Psoas muscle (tissue), 8 donors: Measurements from ENCODE around the gene ARAP1. TPM values are rescaled to one million over a fixed set of nuclear protein-coding genes. Genes with fewer than 3 reads are reported as not detected.
A peak's percentile ranks its signal among the peaks of the same experiment; 100 is the strongest.

ENCODE experiments used
- ATAC-seq, 4 donors: fragments of 200-7000 bp; cut with Tn5 transposase; one replicate each; pipeline ENCODE4 v1.9.1; 2020; ENCODE audit warnings: moderate library complexity in 3 of 4, mild to moderate bottlenecking in 2 of 4
- DNase-seq, 2 donors: peaks; one replicate each; pipeline ENCODE4 v3.0.0-alpha.2; 2020
- H3K27ac ChIP-seq: fragments of 200-600 bp; one replicate; pipeline ENCODE4 v1.8.0; 2022
- H3K27me3 ChIP-seq, 3 donors: fragments of 200-600 bp in 1 of 3; one replicate each; pipeline versions ENCODE4 v1.6.1 to v1.8.0; 2013 to 2022; ENCODE audit warnings: low read length in 2 of 3, mild to moderate bottlenecking in 2 of 3, moderate library complexity in 1 of 3; ENCODE audit not compliant: insufficient read depth in 3 of 3
- H3K36me3 ChIP-seq, 2 donors: fragments of 200-600 bp in 1 of 2; one replicate each; pipeline versions ENCODE4 v1.6.1 to v1.8.0; 2013 to 2022; ENCODE audit warnings: low read depth in 1 of 2, mild to moderate bottlenecking in 1 of 2, moderate library complexity in 1 of 2; ENCODE audit not compliant: insufficient read depth in 1 of 2
- H3K4me1 ChIP-seq: fragments of 200-600 bp; one replicate; pipeline ENCODE4 v1.8.0; 2022
- H3K4me3 ChIP-seq: fragments of 200-600 bp; one replicate; pipeline ENCODE4 v1.8.0; 2022; ENCODE audit warnings: mild to moderate bottlenecking
- H3K9me3 ChIP-seq: fragments of 200-600 bp; one replicate; pipeline ENCODE4 v1.8.0; 2022
- WGBS, 3 donors: extraction: QIAGEN DNeasy Blood & Tissue Kit; methylation state at CpG; one replicate each; pipeline versions ENCODE4 v1.1.6 to v1.1.7; 2013; 5-methylcytosine and 5-hydroxymethylcytosine counted together
- intact Hi-C, 2 donors: fragments of 100-400 bp; cut with DNase I; formaldehyde crosslinking; loops; one replicate each; pipeline versions ENCODE4 v1.11.0 to v1.14.2; 2022
- polyA plus RNA-seq, 3 donors: library from polyadenylated mRNA; stranded (reverse); fragments of 200-250 nt; gene quantifications; one replicate each; pipeline ENCODE4 v1.2.3, GENCODE V29; 2013
- total RNA-seq, 4 donors: library from RNA; stranded (reverse); fragmentation: NEBNext Ultra II Directional in 2 of 4; extraction: Animal tissue kit (Norgen Biotek cat#: 25700) in 2 of 4; gene quantifications; one replicate each; pipeline versions ENCODE4 v1.2.1 to v1.2.4, GENCODE V29; 2021 to 2023
- TF ChIP-seq, protein P1 (sequence below): fragments of 200-600 bp; IDR thresholded peaks from one replicate; pipeline ENCODE4 v1.8.0; 2022; ENCODE audit warnings: antibody characterized with exemption
- donor health status: healthy with polysubstance abuse.
- donor health status: DM: no; HTN: no; CAD: no; lungs with moderate emphysema.
- donor health status: Bipolar disorder and iron deficiency.
- donor health status: healthy.
- donor health status: DM: yes; HTN: yes; CAD: no.
- donor health status: DM: no; HTN: no; CAD: no.
- donor health status: DM: no; HTN: no; CAD: no.
- donor health status: DM: yes; HTN: yes; CAD: no.

Gene ARAP1
- total and polyA plus RNA-seq, 7 donors, result 16.0 to 27.5 (median 18.6) TPM

DNA sequence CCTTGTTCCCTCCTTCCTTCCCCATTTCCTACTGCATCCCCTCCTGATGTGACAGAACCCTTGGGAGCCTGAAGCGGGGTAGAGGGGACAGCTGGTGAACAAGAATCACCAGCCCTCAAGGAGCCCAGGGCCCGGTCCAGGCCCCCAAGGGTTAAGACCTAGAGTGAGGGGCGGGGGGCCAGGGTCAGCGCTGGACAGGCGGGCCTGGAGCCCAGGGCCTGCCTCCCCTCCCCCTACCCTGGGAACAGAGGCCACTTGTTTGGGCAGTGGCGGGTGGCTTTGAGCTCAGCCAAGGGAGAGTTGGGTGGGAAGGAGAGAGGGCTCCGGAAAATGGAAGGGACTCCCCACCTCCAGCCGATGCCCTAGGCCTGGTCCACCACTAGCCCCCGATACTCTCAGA is 2.1 kb downstream of the ARAP1 start:
- Histone ChIP-seq H3K27ac (no peak overlapping the region), H3K4me1 (peaks cover 11% of the 10 kb centered on the region), H3K27me3 (no peaks in the 10 kb centered on the region), H3K36me3 (peaks cover 0 to 4% of the 10 kb centered on the region in 2 donors), H3K4me3 (no peak overlapping the region), H3K9me3 (no peaks in the 10 kb centered on the region)
- ATAC-seq, result no peak
- intact Hi-C loops, result no loop called here
- TF ChIP-seq, protein P1, sequence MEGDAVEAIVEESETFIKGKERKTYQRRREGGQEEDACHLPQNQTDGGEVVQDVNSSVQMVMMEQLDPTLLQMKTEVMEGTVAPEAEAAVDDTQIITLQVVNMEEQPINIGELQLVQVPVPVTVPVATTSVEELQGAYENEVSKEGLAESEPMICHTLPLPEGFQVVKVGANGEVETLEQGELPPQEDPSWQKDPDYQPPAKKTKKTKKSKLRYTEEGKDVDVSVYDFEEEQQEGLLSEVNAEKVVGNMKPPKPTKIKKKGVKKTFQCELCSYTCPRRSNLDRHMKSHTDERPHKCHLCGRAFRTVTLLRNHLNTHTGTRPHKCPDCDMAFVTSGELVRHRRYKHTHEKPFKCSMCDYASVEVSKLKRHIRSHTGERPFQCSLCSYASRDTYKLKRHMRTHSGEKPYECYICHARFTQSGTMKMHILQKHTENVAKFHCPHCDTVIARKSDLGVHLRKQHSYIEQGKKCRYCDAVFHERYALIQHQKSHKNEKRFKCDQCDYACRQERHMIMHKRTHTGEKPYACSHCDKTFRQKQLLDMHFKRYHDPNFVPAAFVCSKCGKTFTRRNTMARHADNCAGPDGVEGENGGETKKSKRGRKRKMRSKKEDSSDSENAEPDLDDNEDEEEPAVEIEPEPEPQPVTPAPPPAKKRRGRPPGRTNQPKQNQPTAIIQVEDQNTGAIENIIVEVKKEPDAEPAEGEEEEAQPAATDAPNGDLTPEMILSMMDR, result no peak
- WGBS, 3 donors, result 76 to 81% (median 78%) methylated on average over 9 of the region's 9 CpGs
- DNase-seq, result peak in 1 of 2 donors; percentile 36

DNA sequence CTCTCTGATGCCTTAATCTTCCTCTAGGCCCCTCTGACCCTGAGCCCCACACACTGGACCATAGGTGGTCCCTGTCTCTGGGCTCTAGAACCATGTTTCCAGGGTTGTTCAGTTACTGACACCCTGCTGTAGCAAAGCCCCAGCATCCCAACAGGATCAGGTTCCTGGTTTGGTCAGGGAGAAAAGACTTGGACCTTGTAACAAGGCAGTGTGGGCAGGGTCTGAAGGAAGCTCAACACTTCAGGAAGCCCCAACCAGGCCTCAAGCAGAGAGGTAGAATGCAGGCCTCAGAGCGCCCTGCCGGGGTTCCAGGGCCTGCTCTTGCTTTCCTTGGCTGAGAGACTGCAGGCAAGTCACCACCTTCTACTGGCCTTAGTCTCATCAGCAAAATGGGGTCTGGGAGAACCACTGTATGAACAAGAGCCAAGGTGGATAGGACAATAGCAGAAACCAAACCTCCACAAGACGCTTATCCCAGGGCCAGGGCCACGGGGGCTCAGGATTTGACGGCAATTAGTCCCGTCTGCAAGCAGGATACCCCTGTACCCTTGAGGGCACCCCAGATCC is 4.8 kb downstream of the ARAP1 start:
- H3K36me3 ChIP-seq, result no peaks in the 10 kb centered on the region
- H3K4me1 ChIP-seq, result peaks cover 7% of the 10 kb centered on the region
- no peak overlapping the region for H3K27ac ChIP-seq
- DNase-seq (peak in 1 of 2 donors; percentile 30), ATAC-seq (no peak)
- intact Hi-C loops, result no loop called here
- no peaks in the 10 kb centered on the region for H3K27me3 ChIP-seq
- 93 to 96% (median 94%) methylated on average over 6 of the region's 6 CpGs for WGBS, 3 donors
- TF ChIP-seq, protein P1, result no peak
- H3K4me3 ChIP-seq, result no peak overlapping the region
- no peaks in the 10 kb centered on the region for H3K9me3 ChIP-seq

DNA sequence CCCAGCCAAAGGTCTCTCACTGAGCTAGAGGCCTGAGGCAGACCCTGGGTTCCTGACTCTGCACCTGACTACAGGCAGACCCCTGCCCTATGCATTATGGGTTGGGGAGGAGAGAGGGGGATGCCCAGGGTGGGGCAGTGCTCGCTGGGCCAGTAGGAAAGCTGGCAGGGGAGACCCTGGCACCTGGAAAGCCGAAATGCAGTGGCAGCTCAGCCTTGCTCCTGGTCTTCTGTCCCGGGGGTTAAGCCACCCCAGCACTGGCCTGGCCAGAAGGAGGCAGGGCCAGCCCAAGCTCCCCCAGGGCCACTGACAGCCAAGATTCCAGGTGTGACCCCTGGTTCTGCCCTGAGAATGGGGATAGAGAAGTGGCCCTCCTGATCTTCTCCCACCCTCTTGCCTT is 5.4 kb downstream of the ARAP1 start:
- peak in 1 of 2 donors; percentile 32 for DNase-seq
- Histone ChIP-seq H3K4me3 (no peak overlapping the region), H3K27me3 (no peaks in the 10 kb centered on the region), H3K27ac (no peak overlapping the region), H3K4me1 (peaks cover 12% of the 10 kb centered on the region), H3K36me3 (no peaks in the 10 kb centered on the region), H3K9me3 (no peaks in the 10 kb centered on the region)
- no peak for ATAC-seq
- TF ChIP-seq, protein P1, result no peak
- WGBS, 3 donors, result 76 to 95% (median 82%) methylated on average over 2 to 3 of the region's 3 CpGs
- intact Hi-C loops, result no loop called here

DNA sequence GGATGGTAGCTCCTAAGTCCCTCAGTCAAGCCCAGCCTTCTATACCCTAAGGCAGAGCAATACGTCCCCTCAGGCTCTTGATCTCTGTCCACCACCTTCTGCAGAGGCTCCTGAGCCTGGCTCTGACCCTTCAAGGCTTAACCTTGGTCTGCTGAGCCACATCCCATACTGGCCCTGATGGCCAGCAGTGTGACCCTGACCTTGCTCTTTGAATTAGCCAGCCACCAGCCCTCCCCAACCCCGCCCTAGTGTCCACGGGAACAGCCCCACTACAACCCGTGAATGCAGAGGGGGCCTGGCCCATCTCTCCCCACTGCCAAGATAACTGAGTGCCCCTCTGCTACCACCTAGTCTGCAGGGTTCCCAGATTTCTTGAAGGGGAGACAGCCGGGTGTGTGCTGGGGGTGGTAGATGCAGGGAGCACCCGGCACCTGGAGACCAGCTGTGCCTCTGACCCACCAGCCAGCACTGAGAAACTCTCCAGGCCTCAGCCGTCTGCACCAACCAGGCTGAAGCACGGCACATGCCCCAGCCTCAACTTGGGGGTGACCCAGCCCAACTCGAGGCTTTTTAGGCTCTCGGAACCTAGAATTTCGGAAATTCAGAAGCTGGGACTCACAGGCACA is 6.2 kb downstream of the ARAP1 start:
- ATAC-seq (no peak), DNase-seq (peak in 1 of 2 donors; percentile 15)
- Histone ChIP-seq H3K27ac (no peak overlapping the region), H3K4me1 (peaks cover 10% of the 10 kb centered on the region), H3K9me3 (no peaks in the 10 kb centered on the region), H3K36me3 (no peaks in the 10 kb centered on the region), H3K4me3 (no peak overlapping the region), H3K27me3 (no peaks in the 10 kb centered on the region)
- TF ChIP-seq, protein P1, result no peak
- WGBS, 3 donors, result 85 to 93% (median 87%) methylated on average over 11 of the region's 11 CpGs
- intact Hi-C loops, result no loop called here
